Keratinocyte (primary cell): ENCODE data around the gene ABHD4.

ENCODE experiments used
- CTCF ChIP-seq, 3 experiments: IDR thresholded peaks in 1 of 3; conservative IDR thresholded peaks in 1 of 3; optimal IDR thresholded peaks in 1 of 3; 2 replicates in 2 of 3; 3 replicates in 1 of 3; pipeline versions ENCODE3 to v1.5.1; 2011; ENCODE audit warnings: low read length in 3 of 3, mild to moderate bottlenecking in 3 of 3, moderate library complexity in 2 of 3, control low read depth in 1 of 3, inconsistent platforms in 1 of 3; ENCODE audit not compliant: insufficient read depth in 2 of 3; ENCODE audit errors: extremely low read depth in 1 of 3
- EZH2 ChIP-seq: IDR thresholded peaks from one replicate; pipeline ENCODE4 v1.6.1; 2012; ENCODE audit warnings: inconsistent platforms, mild to moderate bottlenecking, low read length, moderate library complexity

- TF ChIP-seq CTCF (optimal IDR thresholded peaks at IDR 0.05 in 1 of 3, IDR thresholded peaks at IDR 0.05 in 1 of 3, conservative IDR thresholded peaks at IDR 0.05 in 1 of 3; ENCODE audit: extremely low read depth in 1 of 3, insufficient read depth in 2 of 3, low read length in 3 of 3) (no peak), EZH2 (no peak)
Measured at GRCh38 chr14:22553445-22553844, 44.7 kb upstream of the ABHD4 start.
